Measurements from ENCODE around the gene CACNA1C. TPM values are rescaled to one million over a fixed set of nuclear protein-coding genes. Genes with fewer than 3 reads are reported as not detected.

The CACNA1C gene
- total and polyA plus RNA-seq, 2 of the 4 experiments (the other 2 are of a cell fraction) = 1.6 to 2.6 TPM

- 74% methylated on average over 2 of the region's 6 CpGs; no CpG with 5 or more reads in 1 of the 2 experiments for WGBS, 2 experiments (ENCODE audit: extremely low coverage in 2 of 2, insufficient read length in 1 of 2)
Measured at GRCh38 chr12:2641207-2641606, 588.4 kb downstream of the CACNA1C start.

More at GRCh38 chr12:2641207-2641606, 588.4 kb downstream of the CACNA1C start:
- Histone ChIP-seq H4K91ac (ENCODE audit: insufficient read depth, low read depth, low read length) (peak overlapping the region; percentile 95), H3K27me3 (ENCODE audit: control insufficient read depth, insufficient read depth, low read length) (no peaks in the 10 kb centered on the region), H3K4me3 (ENCODE audit: insufficient read depth, low read depth, low read length) (no peak overlapping the region), H3K4me2 (ENCODE audit: low read depth, low read length) (no peak overlapping the region), H3K9ac (ENCODE audit: low read depth, low read length) (peak overlapping the region; percentile 50), H4K5ac (ENCODE audit: low read depth, low read length) (peak overlapping the region; percentile 89), H2BK20ac (ENCODE audit: low read depth, low read length) (peak overlapping the region; percentile 95), H3K18ac (ENCODE audit: low read depth, low read length) (peak overlapping the region; percentile 84), H2BK5ac (ENCODE audit: low read depth, low read length, poor library complexity, severe bottlenecking) (peak overlapping the region; percentile 98), H2AK9ac (replicated peaks; ENCODE audit: low read depth, low read length, poor library complexity) (peak overlapping the region; percentile 93), H3K23ac (ENCODE audit: low read depth, low read length) (peak overlapping the region; percentile 71), H4K8ac (ENCODE audit: low read depth in 2 of 2, low read length in 2 of 2) (peak overlapping the region; percentile 82 to 94), H2AK5ac (ENCODE audit: low read depth, low read length) (peak overlapping the region; percentile 92), H2AFZ (replicated peaks; ENCODE audit: low read length, poor library complexity) (peak overlapping the region; percentile 98), H3K4ac (ENCODE audit: low read depth, low read length) (peak overlapping the region; percentile 94), H2BK15ac (ENCODE audit: low read depth, low read length) (peak overlapping the region; percentile 84; the same call in 2 of the 3 replicates), H3K9me1 (ENCODE audit: insufficient read depth, low read length) (peaks cover 29% of the 10 kb centered on the region), H4K20me1 (ENCODE audit: insufficient read depth, low read length) (no peaks in the 10 kb centered on the region), H3K14ac (replicated peaks; ENCODE audit: low read depth, low read length) (peak overlapping the region; percentile 73), H3K36me3 (ENCODE audit: control insufficient read depth, insufficient read depth, low read length) (no peaks in the 10 kb centered on the region), H2BK120ac (ENCODE audit: low read depth, low read length) (peak overlapping the region; percentile 99), H3K79me1 (ENCODE audit: low read depth in 1 of 2, low read length in 2 of 2) (no peaks in the 10 kb centered on the region), H3K9me3 (ENCODE audit: control insufficient read depth, insufficient read depth, low read length) (no peaks in the 10 kb centered on the region), H3K27ac (ENCODE audit: insufficient read depth, low read length) (peak overlapping the region; percentile 75), H3K4me1 (ENCODE audit: control insufficient read depth, insufficient read depth, low read length) (peaks cover 17% of the 10 kb centered on the region), H3K56ac (ENCODE audit: extremely low read depth, insufficient read depth, low read length) (peak overlapping the region; percentile 67)
- BruUV-seq (replicated peaks) = no TSS peak
- in situ Hi-C loops (cut with MboI; ENCODE audit: low sequenced_read_pairs) = no loop called here
- intact Hi-C loops (cut with micrococcal nuclease) = loop anchor here (2.0 kb wide), 1 partner anchor 28 kb away; no protein-coding TSS in a partner anchor
- ChIA-PET POLR2A (ENCODE audit: unreplicated experiment) (interaction anchor here (0.6 kb wide), 1 partner anchor 15 kb away, joined by 3 read pairs; no protein-coding TSS in a partner anchor), CTCF (interaction anchor here (0.8 to 1.1 kb wide), 3 partner anchors 8 to 17 kb away, joined by 3 to 4 read pairs (median 4); no protein-coding TSS in a partner anchor)
- DNase-seq (peak; percentile 30), ATAC-seq (ENCODE audit: low read depth) (peak; percentile 22)
- dilution Hi-C loops (cut with HindIII; ENCODE audit: low sequenced_read_pairs, unreplicated experiment) = no loop called here
- no peak for TF ChIP-seq CHD1 (IDR thresholded peaks at IDR 0.05; ENCODE audit: low read depth, low read length)
- peak; percentile 43 for TF ChIP-seq CTCF (conservative IDR thresholded peaks at IDR 0.05; ENCODE audit: low read depth, low read length)
- TF ChIP-seq FOS (IDR thresholded peaks at IDR 0.05; ENCODE audit: low read depth, low read length) = no peak

Data from IMR-90 (cell line).